GM21381 (cell line): ENCODE data around the gene SFT2D3.

Experiments
- ATAC-seq: cut with Tn5 transposase; IDR thresholded peaks from one replicate; pipeline ENCODE4 v1.9.1; 2021; ENCODE audit warnings: mild to moderate bottlenecking, moderate library complexity; ENCODE audit not compliant: unreplicated experiment

Gene SFT2D3

DNA sequence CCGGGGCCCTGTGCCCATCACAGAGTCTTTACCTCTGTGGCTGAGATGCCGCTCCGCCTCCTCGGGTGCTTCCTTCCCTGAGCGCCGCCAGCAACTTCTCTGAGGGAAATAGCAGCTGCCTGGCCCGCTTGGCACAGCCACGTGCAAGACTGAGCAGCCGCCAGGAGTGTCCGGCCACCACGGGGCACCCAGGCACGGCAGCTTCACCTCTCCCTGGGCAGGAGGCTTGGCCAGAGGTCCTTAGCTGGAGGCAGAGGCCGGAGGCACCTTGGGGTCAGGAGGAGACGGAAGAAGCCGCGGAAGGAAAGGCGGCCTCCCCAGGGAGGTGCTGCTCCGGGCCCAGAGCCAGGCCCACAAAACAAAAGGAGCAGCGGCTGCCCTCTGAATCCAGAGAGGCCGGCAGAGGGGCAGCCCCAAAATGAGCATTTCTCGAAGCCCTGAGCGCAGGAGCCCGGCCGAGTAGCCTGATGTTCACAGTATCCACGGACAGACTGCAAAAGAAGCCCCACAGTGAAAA is 20.0 kb upstream of the SFT2D3 start:
- no peak for ATAC-seq

- no peak for ATAC-seq
Measured at GRCh38 chr2:127681976-127682857, 19.1 kb upstream of the SFT2D3 start.

DNA sequence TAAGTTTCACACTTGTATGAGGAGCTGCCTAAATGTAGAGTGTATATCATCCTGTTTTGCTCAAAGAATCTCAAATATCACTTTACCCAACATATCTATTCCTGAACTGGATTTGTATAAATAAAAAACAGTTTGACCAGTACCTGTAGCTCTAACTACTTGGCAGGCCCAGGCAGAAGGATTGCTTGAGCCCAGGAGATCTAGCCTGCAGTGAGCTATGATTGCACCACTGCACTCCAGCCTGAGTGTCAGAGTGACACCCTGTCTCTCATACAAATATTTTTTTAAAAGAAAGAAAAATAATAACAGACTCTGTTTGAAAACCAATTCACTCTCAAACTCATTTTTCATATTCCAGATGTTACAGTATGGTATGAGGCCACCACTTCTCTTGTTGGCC is 18.2 kb upstream of the SFT2D3 start:
- no peak for ATAC-seq

GRCh38 chr2:127683757-127684156 is 17.5 kb upstream of the SFT2D3 start:
- ATAC-seq: no peak

GRCh38 chr2:127685410-127686080 is 15.8 kb upstream of the SFT2D3 start:
- no peak for ATAC-seq

DNA sequence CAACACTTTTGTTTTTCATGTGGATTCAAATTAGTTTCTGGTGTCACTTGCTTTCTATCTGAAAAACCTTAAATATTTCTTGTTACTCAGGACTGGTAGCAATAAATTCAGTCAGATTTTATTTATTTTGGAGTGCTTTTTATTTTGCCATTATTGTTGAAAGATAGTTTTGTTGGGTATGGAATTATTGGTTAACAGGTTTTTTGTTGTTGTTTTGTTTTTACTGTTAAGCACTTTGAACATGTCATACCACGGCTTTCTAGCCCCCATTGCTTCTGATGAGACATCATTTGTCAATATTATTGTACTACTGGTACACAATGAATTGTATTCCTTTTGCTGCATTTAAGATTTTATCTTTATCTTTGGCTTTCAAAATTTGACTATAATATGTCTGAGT is 12.9 kb upstream of the SFT2D3 start:
- no peak for ATAC-seq

DNA sequence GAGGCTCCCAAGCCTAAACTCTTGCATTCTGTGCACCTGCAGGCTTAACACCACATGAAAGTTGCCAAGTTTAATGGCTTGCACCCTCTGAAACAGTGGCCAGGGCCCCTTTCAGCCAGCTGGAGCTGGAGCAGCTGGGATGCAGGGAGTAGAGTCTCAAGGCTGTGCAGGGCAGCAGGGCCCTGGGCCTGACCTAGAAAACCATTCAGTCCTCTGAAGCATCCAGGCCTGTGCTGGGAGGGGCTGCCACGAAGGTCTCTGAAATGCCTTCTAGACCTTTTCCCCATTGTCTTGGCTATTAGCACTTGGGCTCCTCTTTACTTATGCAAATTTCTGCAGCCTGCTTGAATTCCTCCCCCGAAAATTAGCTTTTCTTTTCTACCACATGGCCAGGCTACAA is 10.6 kb upstream of the SFT2D3 start:
- no peak for ATAC-seq

GRCh38 chr2:127694986-127695385 is 6.3 kb upstream of the SFT2D3 start:
- ATAC-seq: no peak

DNA sequence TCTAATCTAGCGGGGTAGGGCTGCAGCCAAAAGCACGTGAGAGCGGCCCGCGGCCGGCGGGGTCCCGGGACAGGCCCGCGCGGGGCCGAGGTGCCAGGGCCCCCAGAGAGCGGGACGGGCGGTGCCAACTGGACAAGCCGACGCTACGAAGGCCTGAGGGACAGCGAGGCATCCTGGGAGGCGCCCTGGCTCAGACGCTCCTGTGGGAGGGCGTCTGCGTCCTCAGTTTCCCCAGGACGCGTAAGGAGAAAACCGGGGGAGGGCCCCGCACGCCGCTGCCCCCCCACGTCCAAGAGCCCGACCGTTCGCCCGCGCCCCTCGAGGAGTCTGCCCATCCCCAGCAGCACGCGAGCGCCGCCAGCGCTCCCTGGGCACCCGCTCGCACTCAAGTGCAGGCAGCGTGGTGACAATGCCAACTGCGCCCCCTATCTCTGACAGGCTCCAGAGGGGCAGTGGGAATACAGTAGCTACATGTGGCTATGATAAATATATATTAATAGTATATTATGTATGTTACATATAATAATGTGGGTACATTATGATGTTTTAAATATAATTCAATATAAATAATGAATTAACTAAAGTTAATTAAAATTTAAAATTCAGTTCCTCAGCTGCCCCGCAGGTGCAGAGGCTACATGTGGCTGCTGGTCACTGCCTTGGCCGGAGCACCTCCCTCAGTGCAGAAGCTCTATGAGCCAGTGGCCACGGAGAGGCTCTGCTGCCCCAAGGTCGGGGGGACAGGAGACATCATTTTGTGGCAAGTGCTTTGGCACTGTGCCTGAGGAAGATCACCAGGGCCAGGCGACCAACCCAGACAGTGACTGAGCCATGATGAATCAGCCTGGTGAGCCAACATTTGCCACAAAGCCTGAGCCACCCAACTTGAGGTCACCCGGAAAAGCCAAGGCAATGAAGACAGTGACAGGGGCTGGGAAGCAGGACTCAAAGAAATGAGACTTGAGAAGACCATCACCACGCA is 5.5 kb upstream of the SFT2D3 start:
- no peak for ATAC-seq

DNA sequence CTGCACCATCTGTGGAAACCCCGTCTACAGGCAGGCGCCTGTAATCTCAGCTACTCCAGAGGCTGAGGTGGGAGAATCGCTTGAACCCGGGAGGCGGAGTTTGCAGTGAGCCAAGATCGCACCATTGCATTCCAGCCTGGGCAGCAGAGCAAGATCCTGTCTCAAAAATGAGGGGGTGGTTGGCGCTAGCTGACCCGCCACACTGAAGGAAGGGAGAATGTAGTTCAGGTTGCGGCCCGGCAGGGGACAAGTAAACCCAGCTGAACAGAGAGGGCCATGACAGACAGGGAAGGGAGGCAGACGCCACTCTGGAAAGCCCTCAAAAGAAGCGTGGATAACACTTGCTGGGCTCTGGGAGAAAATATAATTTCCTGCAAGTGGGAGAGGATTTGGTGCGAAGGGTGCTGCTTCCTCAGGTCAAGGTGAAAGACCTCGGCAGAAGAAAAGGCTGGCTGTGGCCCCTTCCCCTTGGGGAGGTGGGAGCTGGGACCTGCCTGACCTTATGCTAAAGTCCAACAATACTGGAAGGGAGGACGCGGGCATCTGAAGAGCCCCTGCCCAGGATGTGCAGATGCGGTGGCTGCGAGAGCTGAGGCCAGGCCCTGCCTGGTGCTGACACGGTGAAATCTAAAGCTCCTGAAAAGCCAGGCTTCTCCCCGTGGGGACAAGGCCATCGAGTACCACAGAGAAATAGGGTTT is 3.7 kb upstream of the SFT2D3 start:
- no peak for ATAC-seq

- no peak for ATAC-seq
Measured at GRCh38 chr2:127698553-127699355, 2.5 kb upstream of the SFT2D3 start.

DNA sequence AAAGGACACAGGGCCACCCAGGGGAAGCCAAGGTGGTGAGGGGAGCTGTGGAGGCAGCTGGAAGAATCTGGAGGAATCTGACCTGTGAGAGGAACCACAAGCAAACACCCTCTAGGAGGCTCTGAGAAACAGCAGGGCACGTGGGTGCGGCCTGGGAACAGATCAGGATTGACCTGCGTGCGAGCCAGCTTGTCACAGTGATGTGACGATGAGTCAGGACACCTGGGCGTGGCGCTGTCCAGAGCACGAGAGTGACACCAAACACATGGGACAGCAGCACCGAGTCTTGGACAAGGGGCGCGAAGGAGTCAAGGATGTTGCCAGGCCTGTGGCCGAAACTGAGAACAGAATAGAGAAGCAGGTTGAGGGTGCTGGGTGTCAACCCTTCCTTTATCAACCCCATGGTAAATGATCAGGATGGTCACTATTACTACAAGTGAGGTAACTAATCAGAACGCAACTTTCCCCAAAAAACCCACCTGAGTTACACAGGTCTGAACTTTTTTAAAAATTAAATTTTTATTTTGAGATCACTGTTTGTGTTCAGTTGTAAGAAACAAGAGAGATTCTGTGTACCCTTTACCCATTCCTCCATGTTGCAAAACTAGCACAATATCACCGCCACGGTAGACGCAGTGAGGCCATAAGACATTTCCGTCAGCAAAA is 637 bp upstream of the SFT2D3 start:
- ATAC-seq: peak; percentile 59

GRCh38 chr2:127701651-127702394 is 526 bp downstream of the SFT2D3 start:
- peak; percentile 47 for ATAC-seq

DNA sequence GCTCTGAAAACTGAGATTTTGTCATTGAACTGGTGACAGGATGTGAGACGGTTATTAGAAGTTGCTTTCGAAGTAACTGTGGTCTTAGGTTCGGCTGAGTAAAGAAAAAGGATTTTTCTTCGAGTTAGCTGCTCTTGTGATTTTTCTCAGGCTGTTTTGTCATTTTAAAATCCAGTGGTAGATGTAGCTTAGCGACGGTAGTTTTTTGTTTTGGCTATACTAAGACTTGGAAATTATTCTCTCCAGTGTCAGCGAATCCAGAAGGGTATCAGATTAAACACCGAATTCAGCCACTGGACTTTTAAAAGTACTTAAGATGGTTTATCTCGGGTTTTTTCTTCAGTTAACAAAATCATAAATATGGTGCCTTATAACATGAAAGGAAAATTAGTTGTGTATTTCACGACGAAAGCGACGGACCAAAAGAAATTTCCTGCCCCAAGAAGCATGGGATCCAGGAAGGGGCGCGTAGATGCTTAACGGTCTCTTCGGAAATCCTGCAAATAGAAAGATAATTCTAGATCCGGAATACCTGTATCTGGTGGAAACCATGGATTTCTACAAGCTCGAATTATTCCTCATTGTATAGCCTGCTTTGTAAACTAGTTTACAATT is 1.2 kb downstream of the SFT2D3 start:
- no peak for ATAC-seq

GRCh38 chr2:127703282-127703681 is 2.0 kb downstream of the SFT2D3 start:
- no peak for ATAC-seq

DNA sequence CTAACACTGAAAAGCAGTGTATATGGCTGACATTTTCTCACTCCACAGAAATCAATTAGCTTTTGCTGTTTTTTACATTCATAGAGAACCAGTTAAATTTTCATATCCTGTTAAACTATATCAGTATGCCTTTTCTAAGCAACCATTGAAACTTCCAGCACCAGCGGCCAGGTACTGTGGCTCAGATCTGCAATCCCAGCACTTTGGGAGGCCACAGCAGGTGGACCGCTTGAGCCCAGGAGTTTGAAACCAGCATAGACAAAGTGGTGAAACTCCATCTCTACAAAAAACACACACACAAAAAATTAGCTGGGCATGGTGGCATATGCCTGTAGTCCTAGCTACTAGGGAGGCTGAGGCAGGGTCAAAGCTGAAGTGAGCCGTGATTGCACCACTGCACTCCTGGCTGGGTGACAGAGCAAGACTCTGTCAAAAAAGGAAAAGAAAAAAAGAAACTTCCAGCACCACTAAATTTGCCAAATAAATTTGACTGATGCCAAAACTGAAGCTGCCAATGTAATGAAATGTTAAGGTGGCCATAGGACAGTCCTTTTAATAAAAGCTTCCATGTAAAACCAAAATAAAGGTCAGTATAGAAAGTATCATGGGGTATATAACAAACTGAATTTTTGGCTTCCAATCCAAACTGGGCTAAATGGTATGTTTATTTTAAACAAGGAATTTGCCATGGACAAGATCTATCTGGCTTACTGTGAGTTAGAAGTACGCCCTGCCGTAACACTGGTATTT is 3.5 kb downstream of the SFT2D3 start:
- no peak for ATAC-seq

GRCh38 chr2:127705391-127706065 is 4.2 kb downstream of the SFT2D3 start:
- no peak for ATAC-seq
